Measurements from ENCODE around the gene SYN1.

GRCh38 chrX:47571896-47572295, 47.8 kb downstream of the SYN1 start:
- TF ChIP-seq ZSCAN20 (CRISPR knock-in tag; IDR thresholded peaks at IDR 0.05) (no peak), CTCF (IDR thresholded peaks at IDR 0.05) (no peak), CBX8 (IDR thresholded peaks at IDR 0.05) (no peak), SMC3 (IDR thresholded peaks at IDR 0.05) (no peak), CEBPB (IDR thresholded peaks at IDR 0.05) (no peak), MYC (IDR thresholded peaks at IDR 0.05; ENCODE audit: borderline replicate concordance, low read length) (no peak), POLR2A (IDR thresholded peaks at IDR 0.05; ENCODE audit: low read length) (no peak)

Data from A549 (cell line).